Stomach (tissue), 4 donors: ENCODE measurements around the gene SLC7A10.

ENCODE experiments used
- CTCF ChIP-seq, 7 experiments: fragments of 450-650 bp in 4 of 7; fragments of 200-600 bp in 3 of 7; sonication (generic) in 3 of 7; IDR thresholded peaks; one replicate each; pipeline ENCODE4 v1.5.1; 2016 to 2019; ENCODE audit warnings: antibody characterized with exemption in 7 of 7, control low read depth in 2 of 7, mild to moderate bottlenecking in 1 of 7
- POLR2A ChIP-seq, 4 donors: fragments of 450-650 bp; IDR thresholded peaks; one replicate each; pipeline ENCODE4 v1.6.1; 2016; ENCODE audit warnings: antibody characterized with exemption in 4 of 4, control low read depth in 2 of 4, mild to moderate bottlenecking in 1 of 4, moderate library complexity in 1 of 4

GRCh38 chr19:33201886-33202545 is 23.6 kb downstream of the SLC7A10 start:
- TF ChIP-seq CTCF (IDR thresholded peaks at IDR 0.05) (no peak), POLR2A (IDR thresholded peaks at IDR 0.05) (no peak)
